GM06990 (cell line): ENCODE results near the gene PCSK1.

Experiments
- DNase-seq: peaks from one replicate; pipeline ENCODE4 v3.0.0-alpha.2; 2011; ENCODE audit not compliant: insufficient read length; ENCODE audit errors: extremely low read depth
- H3K27me3 ChIP-seq: replicated peaks from 2 replicates; pipeline ENCODE4 v1.6.0; 2011; ENCODE audit warnings: low read length; ENCODE audit not compliant: control insufficient read depth, insufficient read depth
- H3K36me3 ChIP-seq: 2 replicates; pipeline ENCODE4 v1.5.1; 2011; ENCODE audit warnings: low read length; ENCODE audit not compliant: control insufficient read depth, insufficient read depth
- H3K4me3 ChIP-seq: replicated peaks from 2 replicates; pipeline ENCODE4 v1.5.1; 2011; ENCODE audit warnings: low read depth, mild to moderate bottlenecking, control low read depth, low read length
- CTCF ChIP-seq: IDR thresholded peaks from 2 replicates; pipeline ENCODE4 v1.5.1; 2011; ENCODE audit warnings: low read length, control low read depth, mild to moderate bottlenecking, inconsistent platforms; ENCODE audit not compliant: insufficient read depth, poor library complexity, severe bottlenecking

PCSK1 gene

DNA sequence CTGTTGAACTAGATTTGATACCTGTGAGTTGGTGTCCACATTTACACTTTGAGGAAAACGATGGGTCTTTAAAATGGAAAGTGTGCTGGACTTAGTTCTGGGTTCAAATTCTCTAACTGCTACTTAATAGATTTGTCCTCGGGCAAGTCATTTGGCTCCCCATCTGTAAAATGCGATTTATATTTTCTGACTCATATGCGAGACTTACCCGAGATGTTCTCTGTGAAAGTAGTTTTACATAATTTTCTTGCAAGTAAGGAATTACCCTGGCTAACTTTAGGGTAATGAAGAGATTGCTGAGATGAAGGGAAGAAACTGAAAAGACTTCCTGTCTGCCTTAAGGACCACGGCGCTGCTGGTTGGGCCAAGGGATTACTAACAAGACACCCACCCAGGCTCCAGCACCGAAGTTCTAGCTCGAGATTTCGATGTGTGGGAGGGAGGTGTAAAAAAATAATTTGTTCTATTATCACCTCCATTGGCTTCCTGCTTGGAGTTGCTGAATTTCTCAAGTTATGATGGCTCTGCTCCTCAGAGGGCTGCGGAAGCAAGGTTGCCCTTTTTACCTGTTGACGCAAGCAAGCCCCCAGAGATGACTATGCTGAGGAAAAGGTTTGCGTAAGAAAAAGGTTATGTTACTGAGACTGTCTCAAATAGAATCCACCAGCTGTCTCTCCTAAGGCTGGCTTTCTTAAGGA lies 24.1 kb downstream of the PCSK1 start:
- no peak for TF ChIP-seq CTCF
- no peaks in the 10 kb centered on the region for H3K27me3 ChIP-seq
- H3K4me3 ChIP-seq: no peak overlapping the region
- no peak for DNase-seq
- no peaks in the 10 kb centered on the region for H3K36me3 ChIP-seq

DNA sequence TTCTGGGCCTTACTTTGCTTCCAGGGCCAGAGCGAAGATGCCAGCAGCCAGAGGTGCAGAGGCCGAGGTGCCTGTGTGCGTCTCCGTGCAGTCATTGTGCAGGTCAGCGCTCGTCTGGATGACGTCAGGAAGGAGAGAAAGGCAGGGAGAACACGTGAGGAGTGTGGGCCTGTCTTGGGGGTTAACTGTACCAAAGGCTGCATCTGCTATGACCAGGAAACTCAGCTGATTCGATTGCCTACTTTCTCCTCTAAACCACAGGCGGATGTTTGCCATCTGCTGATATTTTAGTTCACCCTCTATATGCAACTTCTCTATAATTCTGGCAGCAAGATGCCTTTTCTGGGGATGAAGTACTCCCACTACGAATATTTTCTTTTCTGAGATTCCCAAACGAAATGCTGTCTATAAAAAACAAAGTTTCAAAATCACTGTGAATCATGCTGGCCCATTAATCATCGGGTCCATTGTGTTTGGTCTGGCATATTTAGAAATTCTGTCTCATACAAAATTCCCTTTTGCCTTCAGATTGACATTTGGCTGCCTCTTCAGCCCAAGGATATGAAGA lies 24.8 kb downstream of the PCSK1 start:
- H3K27me3 ChIP-seq: no peaks in the 10 kb centered on the region
- no peak overlapping the region for H3K4me3 ChIP-seq
- TF ChIP-seq CTCF: no peak
- no peaks in the 10 kb centered on the region for H3K36me3 ChIP-seq
- no peak for DNase-seq

- no peak for DNase-seq
- no peaks in the 10 kb centered on the region for H3K36me3 ChIP-seq
- H3K4me3 ChIP-seq: no peak overlapping the region
- no peak for TF ChIP-seq CTCF
- no peaks in the 10 kb centered on the region for H3K27me3 ChIP-seq
Measured at GRCh38 chr5:96407436-96407835, 25.6 kb downstream of the PCSK1 start.

- DNase-seq: no peak
- no peak for TF ChIP-seq CTCF
- Histone ChIP-seq H3K4me3 (no peak overlapping the region), H3K27me3 (no peaks in the 10 kb centered on the region), H3K36me3 (no peaks in the 10 kb centered on the region)
Measured at GRCh38 chr5:96404191-96404867, 28.7 kb downstream of the PCSK1 start.

DNA sequence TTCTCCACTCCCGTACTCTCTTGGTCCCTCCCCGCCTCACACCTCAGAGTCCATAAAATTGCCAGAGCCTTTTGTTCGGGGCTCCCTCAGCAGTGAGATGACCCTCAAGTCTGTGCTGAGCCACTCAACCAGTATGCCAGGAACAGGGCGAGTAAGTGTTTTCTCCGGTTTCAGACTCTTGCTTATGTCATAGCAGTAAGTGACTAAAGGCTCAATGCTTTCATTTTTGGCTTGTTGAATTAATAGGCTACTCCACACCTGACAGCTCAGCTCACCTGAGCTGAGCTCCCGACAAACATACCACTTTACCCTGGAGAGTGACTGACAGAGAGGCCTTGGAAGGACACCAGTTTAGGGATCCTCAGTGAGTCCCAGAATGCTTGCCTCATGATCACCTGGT lies 30.5 kb downstream of the PCSK1 start:
- no peaks in the 10 kb centered on the region for H3K27me3 ChIP-seq
- H3K4me3 ChIP-seq: no peak overlapping the region
- no peaks in the 10 kb centered on the region for H3K36me3 ChIP-seq
- no peak for TF ChIP-seq CTCF
- no peak for DNase-seq
